HUES64 (cell line): Measurements from ENCODE around the gene OSTF1.

ENCODE experiments used
- H3K27ac ChIP-seq: 2 replicates; pipeline ENCODE4 v1.7.0; 2013; ENCODE audit warnings: low read depth, low read length, inconsistent platforms
- H3K27me3 ChIP-seq: 2 replicates; pipeline ENCODE4 v1.6.1; 2013; ENCODE audit warnings: mild to moderate bottlenecking, low read length; ENCODE audit not compliant: insufficient read depth
- H3K36me3 ChIP-seq: 2 replicates; pipeline ENCODE4 v1.6.1; 2013; ENCODE audit warnings: mild to moderate bottlenecking, low read length; ENCODE audit not compliant: insufficient read depth
- H3K4me1 ChIP-seq: 2 replicates; pipeline ENCODE4 v1.6.1; 2013; ENCODE audit warnings: mild to moderate bottlenecking, low read length, moderate library complexity; ENCODE audit not compliant: insufficient read depth
- H3K4me3 ChIP-seq: 2 replicates; pipeline ENCODE4 v1.5.1; 2013; ENCODE audit warnings: mild to moderate bottlenecking, low read length, moderate library complexity
- H3K9ac ChIP-seq: 2 replicates; pipeline ENCODE4 v1.6.1; 2013; ENCODE audit warnings: mild to moderate bottlenecking, low read depth, low read length
- H3K9me3 ChIP-seq: 2 replicates; pipeline ENCODE4 v1.6.1; 2013; ENCODE audit warnings: low read depth, low read length; ENCODE audit not compliant: insufficient read depth
- WGBS: fragments of 150-250, 120-280 bp; methylation state at CpG from one replicate; pipeline ENCODE4 v1.1.7; 2013; ENCODE audit warnings: missing lambda C conversion rate; 5-methylcytosine and 5-hydroxymethylcytosine counted together

The OSTF1 gene

DNA sequence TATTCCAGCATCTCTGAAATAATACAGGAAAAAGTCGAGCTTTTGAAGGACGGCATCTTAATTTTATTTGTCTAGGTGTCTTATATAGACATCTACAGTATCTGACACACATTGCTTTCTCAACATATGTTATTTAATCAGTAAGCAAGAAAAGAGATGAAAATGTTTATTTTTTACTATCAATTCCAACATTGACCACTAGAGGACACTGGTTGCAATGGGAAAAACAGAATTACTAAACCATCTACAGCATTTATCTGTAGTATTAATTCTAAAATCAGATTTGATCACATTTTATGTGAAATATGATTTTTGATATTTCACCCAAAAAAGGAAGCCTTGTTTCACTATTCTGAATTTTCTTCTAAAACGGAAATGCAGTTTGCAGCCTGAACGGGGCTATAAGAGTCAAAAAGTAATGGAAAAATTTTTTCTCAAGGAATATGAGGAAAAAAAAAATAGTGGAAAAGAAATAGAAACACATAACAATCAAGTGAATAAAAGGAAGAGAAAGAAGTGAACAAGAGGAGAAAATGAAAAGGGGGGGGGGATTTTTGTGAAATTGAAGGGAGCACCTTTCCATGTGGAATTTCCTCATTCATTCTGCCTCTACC lies 98.6 kb downstream of the OSTF1 start:
- no peak overlapping the region for H3K27ac ChIP-seq
- no peaks in the 10 kb centered on the region for H3K4me1 ChIP-seq
- no peaks in the 10 kb centered on the region for H3K36me3 ChIP-seq
- 50% methylated on average over 2 of the region's 4 CpGs for WGBS
- no peaks in the 10 kb centered on the region for H3K27me3 ChIP-seq
- no peak overlapping the region for H3K9ac ChIP-seq
- H3K4me3 ChIP-seq, result no peak overlapping the region
- no peaks in the 10 kb centered on the region for H3K9me3 ChIP-seq

DNA sequence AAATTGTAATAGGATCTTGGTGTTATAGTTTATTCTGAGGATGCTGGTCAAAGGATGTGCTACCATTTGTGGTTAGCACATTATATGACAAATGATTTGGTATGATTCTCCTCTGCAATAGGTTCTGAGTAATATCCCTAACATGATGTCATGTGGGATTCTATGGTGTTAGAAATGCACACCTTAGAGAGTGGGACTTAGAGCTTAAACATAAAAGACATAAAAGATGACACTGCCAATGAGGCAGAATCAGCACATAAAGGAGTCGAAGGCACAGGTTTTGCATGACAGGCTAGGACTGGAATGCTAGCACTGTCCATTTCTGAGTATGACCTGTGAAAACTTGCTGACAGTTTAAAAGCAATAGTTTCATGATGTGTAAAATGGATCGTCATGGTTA lies 100.4 kb downstream of the OSTF1 start:
- H3K27me3 ChIP-seq, result no peaks in the 10 kb centered on the region
- H3K36me3 ChIP-seq, result no peaks in the 10 kb centered on the region
- WGBS, result 97% methylated on average over 1 of the region's 2 CpGs
- H3K27ac ChIP-seq, result no peak overlapping the region
- H3K4me3 ChIP-seq, result no peak overlapping the region
- no peaks in the 10 kb centered on the region for H3K4me1 ChIP-seq
- H3K9ac ChIP-seq, result no peak overlapping the region
- no peaks in the 10 kb centered on the region for H3K9me3 ChIP-seq

DNA sequence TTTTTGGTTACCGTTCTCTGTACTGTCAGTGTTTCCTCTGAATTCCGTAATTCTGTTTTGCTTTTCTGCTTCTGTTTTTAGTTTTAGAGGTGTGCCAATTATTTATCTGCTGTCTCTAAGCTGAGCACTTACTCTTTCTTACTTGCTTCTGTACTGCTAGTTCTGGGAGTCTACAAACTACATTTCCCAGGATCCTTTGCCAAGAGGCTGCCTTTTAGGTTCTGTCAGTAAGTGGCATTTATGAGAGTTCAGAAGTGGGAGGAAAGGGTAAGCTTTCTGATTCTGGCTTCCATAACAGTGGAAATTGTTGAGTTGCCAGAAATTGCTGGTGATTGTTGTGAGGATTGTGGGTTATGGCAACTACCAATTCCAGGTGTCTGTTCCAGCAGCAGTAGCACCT lies 102.4 kb downstream of the OSTF1 start:
- Histone ChIP-seq H3K27ac (no peak overlapping the region), H3K4me3 (no peak overlapping the region), H3K9ac (no peak overlapping the region), H3K9me3 (no peaks in the 10 kb centered on the region), H3K4me1 (no peaks in the 10 kb centered on the region), H3K27me3 (no peaks in the 10 kb centered on the region), H3K36me3 (no peaks in the 10 kb centered on the region)
- WGBS, result 89% methylated on average over 2 of the region's 2 CpGs
